AG04449 (cell line): Measurements from ENCODE around the gene TIMM17A.

Experiments used
- CTCF ChIA-PET: fragments of 350-600 bp; formaldehyde crosslinking; extraction: SDS; loops from one replicate; lab custom pipeline; 2021; ENCODE audit warnings: antibody characterized with exemption; lab: Yijun Ruan, JAX
- POLR2A ChIA-PET: fragments of 400-600, 350-600 bp; formaldehyde crosslinking; extraction: SDS; loops from one replicate; lab custom pipeline; 2020; ENCODE audit warnings: antibody characterized with exemption, inconsistent platforms; lab: Yijun Ruan, JAX
- DNase-seq: peaks from one replicate; pipeline ENCODE4 v3.0.0-alpha.2; 2010; ENCODE audit warnings: low read depth, low spot score
- H3K4me3 ChIP-seq: 2 replicates; pipeline ENCODE4 v1.5.1; 2011; ENCODE audit warnings: low read depth, mild to moderate bottlenecking, control low read depth, low read length
- TF ChIP-seq, protein P1 (sequence below): IDR thresholded peaks from one replicate; pipeline ENCODE4 v1.5.1; 2011; ENCODE audit warnings: mild to moderate bottlenecking, moderate library complexity, low read length, control low read depth, inconsistent platforms; ENCODE audit not compliant: insufficient read depth; ENCODE audit errors: missing control alignments

TIMM17A gene

DNA sequence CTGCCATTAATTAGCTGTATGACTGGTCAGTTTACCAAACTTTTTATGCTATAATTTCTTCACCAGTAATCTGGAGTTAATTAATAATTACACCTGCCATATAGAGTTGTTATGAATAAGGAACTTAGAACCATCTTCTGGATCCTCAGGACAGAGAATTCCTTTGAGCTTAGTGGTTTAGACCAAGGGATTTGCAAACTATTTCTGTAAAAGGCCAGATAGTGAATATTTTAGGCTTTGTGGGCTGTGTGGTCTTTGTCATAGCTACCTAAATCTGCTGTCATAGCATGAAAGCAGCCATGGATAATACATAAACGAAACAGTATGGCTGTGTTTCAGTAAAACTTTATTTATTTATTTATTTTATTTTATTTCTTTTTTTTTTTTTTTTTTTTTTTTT, 9.0 kb downstream of the TIMM17A start:
- CTCF ChIA-PET, result interaction anchor here (0.8 to 17.5 kb wide), 6 partner anchors 9 to 157 kb away, joined by 3 to 656 read pairs (median 8); partner anchors contain the start of gene SHISA4
- peak; percentile 73 for DNase-seq
- POLR2A ChIA-PET, result interaction anchor here (0.7 to 3.5 kb wide), 6 partner anchors 8 to 61 kb away, joined by 3 to 13 read pairs (median 4); partner anchors contain the start of genes LMOD1, RNPEP and TIMM17A
- no peak overlapping the region for H3K4me3 ChIP-seq
- TF ChIP-seq, protein P1, sequence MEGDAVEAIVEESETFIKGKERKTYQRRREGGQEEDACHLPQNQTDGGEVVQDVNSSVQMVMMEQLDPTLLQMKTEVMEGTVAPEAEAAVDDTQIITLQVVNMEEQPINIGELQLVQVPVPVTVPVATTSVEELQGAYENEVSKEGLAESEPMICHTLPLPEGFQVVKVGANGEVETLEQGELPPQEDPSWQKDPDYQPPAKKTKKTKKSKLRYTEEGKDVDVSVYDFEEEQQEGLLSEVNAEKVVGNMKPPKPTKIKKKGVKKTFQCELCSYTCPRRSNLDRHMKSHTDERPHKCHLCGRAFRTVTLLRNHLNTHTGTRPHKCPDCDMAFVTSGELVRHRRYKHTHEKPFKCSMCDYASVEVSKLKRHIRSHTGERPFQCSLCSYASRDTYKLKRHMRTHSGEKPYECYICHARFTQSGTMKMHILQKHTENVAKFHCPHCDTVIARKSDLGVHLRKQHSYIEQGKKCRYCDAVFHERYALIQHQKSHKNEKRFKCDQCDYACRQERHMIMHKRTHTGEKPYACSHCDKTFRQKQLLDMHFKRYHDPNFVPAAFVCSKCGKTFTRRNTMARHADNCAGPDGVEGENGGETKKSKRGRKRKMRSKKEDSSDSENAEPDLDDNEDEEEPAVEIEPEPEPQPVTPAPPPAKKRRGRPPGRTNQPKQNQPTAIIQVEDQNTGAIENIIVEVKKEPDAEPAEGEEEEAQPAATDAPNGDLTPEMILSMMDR, result no peak

DNA sequence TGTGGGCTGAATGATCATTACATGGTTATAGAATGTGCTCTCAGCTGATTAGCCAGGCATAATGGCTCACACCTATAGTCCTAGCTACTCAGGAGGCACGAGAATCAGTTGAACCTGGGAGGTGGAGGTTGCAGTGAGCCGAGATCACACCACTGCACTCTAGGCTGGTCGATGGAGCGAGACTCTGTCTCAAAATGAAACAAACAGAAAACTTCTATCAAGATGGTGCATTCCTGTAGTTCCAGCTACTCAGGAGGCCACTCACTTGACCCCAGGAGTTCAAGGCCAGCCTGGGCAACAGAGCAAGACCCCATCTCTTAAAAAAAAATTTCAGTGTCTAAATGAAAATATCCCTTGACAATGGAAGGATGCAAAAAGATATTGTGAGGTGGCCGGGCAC, 10.9 kb downstream of the TIMM17A start:
- TF ChIP-seq, protein P1, result no peak
- ChIA-PET POLR2A (interaction anchor here (0.7 to 1.0 kb wide), 2 partner anchors 70 to 77 kb away, joined by 3 to 4 read pairs; partner anchors contain the start of gene SHISA4), CTCF (interaction anchor here (1.0 to 17.5 kb wide), 5 partner anchors 15 to 88 kb away, joined by 3 to 656 read pairs (median 10); partner anchors contain the start of gene SHISA4)
- no peak for DNase-seq
- H3K4me3 ChIP-seq, result no peak overlapping the region

DNA sequence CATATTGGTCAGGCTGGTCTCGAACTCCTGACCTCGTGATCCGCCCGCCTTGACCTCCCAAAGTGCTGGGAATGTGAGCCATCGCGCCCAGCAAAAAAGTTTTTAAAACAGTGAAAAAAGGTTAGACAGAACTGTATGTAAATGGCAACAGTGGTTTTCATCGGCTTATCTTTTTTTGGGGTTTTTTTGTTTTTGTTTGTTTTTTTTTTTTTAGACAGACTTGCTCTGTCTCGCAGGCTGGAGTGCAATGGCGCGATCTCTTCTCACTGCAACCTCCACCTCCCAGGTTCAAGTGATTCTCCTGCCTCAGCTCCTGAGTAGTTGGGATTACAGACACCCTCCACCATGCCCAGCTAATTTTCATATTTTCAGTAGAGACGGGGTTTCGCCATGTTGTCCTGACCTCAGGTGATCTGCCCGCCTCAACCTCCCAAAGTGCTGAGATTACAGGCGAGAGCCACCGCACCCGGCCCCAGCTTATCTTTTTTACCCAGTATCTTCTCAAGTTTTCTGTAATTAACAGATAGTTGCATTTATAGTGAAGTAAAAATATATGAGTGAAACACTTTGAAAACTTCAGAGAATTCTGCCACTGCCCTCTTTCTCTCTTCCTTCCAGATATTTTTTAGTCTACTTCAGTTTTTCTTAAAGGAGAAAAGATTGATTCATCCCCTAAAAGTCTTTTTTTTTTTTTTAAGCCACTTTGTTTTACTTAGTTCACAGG, 13.1 kb downstream of the TIMM17A start:
- TF ChIP-seq, protein P1, result no peak
- POLR2A ChIA-PET, result interaction anchor here (0.6 kb wide), 1 partner anchor 231 kb away, joined by 3 read pairs; no protein-coding TSS in a partner anchor
- DNase-seq, result no peak
- no peak overlapping the region for H3K4me3 ChIP-seq
- CTCF ChIA-PET, result interaction anchor here (0.6 to 17.5 kb wide), 9 partner anchors 10 to 150 kb away, joined by 3 to 656 read pairs (median 4); partner anchors contain the start of gene SHISA4

DNA sequence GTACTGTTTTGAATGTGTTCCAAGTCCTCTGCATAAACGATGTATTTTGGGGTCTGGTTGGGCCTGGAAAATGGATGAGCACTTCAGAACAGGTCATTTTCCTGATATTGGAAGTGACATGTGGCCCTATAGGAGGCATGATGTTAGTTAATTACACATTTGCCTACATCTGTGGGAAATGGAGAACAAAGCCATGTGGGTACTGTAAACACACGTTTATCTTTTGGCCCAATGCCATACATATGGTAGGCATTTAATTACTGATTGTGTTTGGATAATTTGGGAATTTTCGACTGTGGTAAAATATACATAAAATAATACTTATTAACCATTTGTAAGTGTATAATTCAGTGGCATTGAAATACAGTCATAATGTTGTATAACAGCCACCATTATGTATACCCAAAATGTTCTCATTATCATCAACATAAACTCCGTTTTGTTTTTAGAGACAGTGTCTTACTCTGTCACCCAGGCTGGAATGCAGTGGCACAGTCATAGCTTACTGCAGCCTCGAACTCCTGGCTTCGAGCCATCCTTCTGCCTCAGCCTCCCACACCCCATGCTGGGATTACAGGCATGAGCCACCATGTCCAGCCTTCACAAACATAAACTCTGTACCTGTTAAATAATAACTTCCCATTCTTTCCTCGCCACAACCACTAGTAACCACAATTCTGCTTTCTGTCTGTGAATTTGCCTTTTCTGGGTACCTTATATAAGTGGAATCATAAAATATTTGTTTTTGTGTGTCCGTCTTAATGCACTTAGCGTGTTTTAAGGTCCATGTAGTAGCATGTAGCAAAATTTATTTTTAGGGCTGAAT, 15.2 kb downstream of the TIMM17A start:
- TF ChIP-seq, protein P1, result no peak
- DNase-seq, result no peak
- ChIA-PET POLR2A (interaction anchor here (0.8 to 1.2 kb wide), 2 partner anchors 73 to 74 kb away, joined by 3 to 4 read pairs; no protein-coding TSS in a partner anchor), CTCF (interaction anchor here (2.4 to 17.5 kb wide), 5 partner anchors 7 to 91 kb away, joined by 5 to 656 read pairs (median 40); partner anchors contain the start of genes RNPEP and SHISA4)
- H3K4me3 ChIP-seq, result no peak overlapping the region

DNA sequence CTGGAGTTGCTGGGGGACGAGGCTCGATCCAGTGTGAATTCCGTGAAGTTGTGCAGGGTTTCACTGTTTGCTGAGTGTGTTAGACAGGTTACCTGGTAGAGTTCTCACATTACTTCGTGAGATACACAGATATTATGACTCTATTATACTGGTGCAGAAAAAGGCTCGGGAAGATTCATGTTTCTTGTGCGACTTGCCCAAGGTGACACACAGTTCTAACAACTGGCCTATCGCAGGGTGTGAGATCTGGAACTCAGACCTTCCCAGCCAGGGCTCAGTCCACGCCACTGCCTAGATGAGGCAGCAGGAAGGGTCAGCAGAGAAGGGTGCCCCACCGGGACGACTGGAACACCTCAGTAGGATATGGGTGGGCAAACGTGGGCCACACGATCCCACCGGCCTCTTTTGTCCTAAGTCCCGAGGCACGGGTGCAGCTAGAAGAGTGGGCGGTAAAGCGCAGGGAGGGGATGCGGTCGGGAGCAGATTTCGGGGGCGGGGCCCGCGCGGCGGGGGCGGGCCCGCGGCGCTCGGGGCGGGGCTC, 26.8 kb downstream of the TIMM17A start:
- TF ChIP-seq, protein P1, result no peak
- DNase-seq, result no peak
- ChIA-PET POLR2A (interaction anchor here (0.6 to 1.5 kb wide), 6 partner anchors 18 to 131 kb away, joined by 3 to 6 read pairs (median 4); partner anchors contain the start of gene TIMM17A), CTCF (interaction anchor here (0.8 to 10.9 kb wide), 15 partner anchors 9 to 153 kb away, joined by 3 to 89 read pairs (median 5); partner anchors contain the start of genes ELF3 and GPR37L1)
- peak overlapping the region; percentile 76 for H3K4me3 ChIP-seq
